Measurements from ENCODE around the gene NONO. TPM values are rescaled to one million over a fixed set of nuclear protein-coding genes. Genes with fewer than 3 reads are reported as not detected.

NONO gene
- total RNA-seq: 314 TPM

- Histone ChIP-seq H3K9me3 (ENCODE audit: low read depth, low read length) (no peaks in the 10 kb centered on the region), H3K27me3 (ENCODE audit: insufficient read depth, low read length) (no peaks in the 10 kb centered on the region), H3K4me3 (ENCODE audit: low read length) (peak within 1 kb of the TSS; percentile 78), H3K4me1 (ENCODE audit: insufficient read depth, low read length) (peaks cover 14% of the 10 kb centered on the region)
Observed at GRCh38 chrX:71283403-71284143, at the start of gene NONO. Gene NONO, plus strand, starts transcription at chrX:71283635. Its CDS starts 7,003 bp downstream, at chrX:71290638.

GRCh38 chrX:71235482-71235881 is 48.0 kb upstream of the NONO start:
- Histone ChIP-seq H3K4me3 (ENCODE audit: low read length) (no peak overlapping the region), H3K4me1 (ENCODE audit: insufficient read depth, low read length) (no peaks in the 10 kb centered on the region), H3K27me3 (ENCODE audit: insufficient read depth, low read length) (no peaks in the 10 kb centered on the region), H3K9me3 (ENCODE audit: low read depth, low read length) (no peaks in the 10 kb centered on the region)

GRCh38 chrX:71236836-71237235 is 46.6 kb upstream of the NONO start:
- Histone ChIP-seq H3K9me3 (ENCODE audit: low read depth, low read length) (no peaks in the 10 kb centered on the region), H3K27me3 (ENCODE audit: insufficient read depth, low read length) (no peaks in the 10 kb centered on the region), H3K4me3 (ENCODE audit: low read length) (no peak overlapping the region), H3K4me1 (ENCODE audit: insufficient read depth, low read length) (no peaks in the 10 kb centered on the region)

GRCh38 chrX:71239781-71240180 is 43.7 kb upstream of the NONO start:
- no peaks in the 10 kb centered on the region for H3K4me1 ChIP-seq (ENCODE audit: insufficient read depth, low read length)
- no peak overlapping the region for H3K4me3 ChIP-seq (ENCODE audit: low read length)
- H3K9me3 ChIP-seq (ENCODE audit: low read depth, low read length): no peaks in the 10 kb centered on the region
- H3K27me3 ChIP-seq (ENCODE audit: insufficient read depth, low read length): no peaks in the 10 kb centered on the region

GRCh38 chrX:71241301-71241700 is 42.1 kb upstream of the NONO start:
- Histone ChIP-seq H3K27me3 (ENCODE audit: insufficient read depth, low read length) (no peaks in the 10 kb centered on the region), H3K4me3 (ENCODE audit: low read length) (no peak overlapping the region), H3K4me1 (ENCODE audit: insufficient read depth, low read length) (no peaks in the 10 kb centered on the region), H3K9me3 (ENCODE audit: low read depth, low read length) (no peaks in the 10 kb centered on the region)

GRCh38 chrX:71244359-71245128 is 38.9 kb upstream of the NONO start:
- Histone ChIP-seq H3K4me3 (ENCODE audit: low read length) (no peak overlapping the region), H3K4me1 (ENCODE audit: insufficient read depth, low read length) (no peaks in the 10 kb centered on the region), H3K27me3 (ENCODE audit: insufficient read depth, low read length) (no peaks in the 10 kb centered on the region), H3K9me3 (ENCODE audit: low read depth, low read length) (no peaks in the 10 kb centered on the region)

- no peak overlapping the region for H3K4me3 ChIP-seq (ENCODE audit: low read length)
- no peaks in the 10 kb centered on the region for H3K4me1 ChIP-seq (ENCODE audit: insufficient read depth, low read length)
- no peaks in the 10 kb centered on the region for H3K9me3 ChIP-seq (ENCODE audit: low read depth, low read length)
- H3K27me3 ChIP-seq (ENCODE audit: insufficient read depth, low read length): no peaks in the 10 kb centered on the region
Observed at GRCh38 chrX:71245159-71245558, 38.3 kb upstream of the NONO start.

GRCh38 chrX:71250841-71251240 is 32.6 kb upstream of the NONO start:
- H3K4me3 ChIP-seq (ENCODE audit: low read length): no peak overlapping the region
- peaks cover 22% of the 10 kb centered on the region for H3K4me1 ChIP-seq (ENCODE audit: insufficient read depth, low read length)
- no peaks in the 10 kb centered on the region for H3K9me3 ChIP-seq (ENCODE audit: low read depth, low read length)
- H3K27me3 ChIP-seq (ENCODE audit: insufficient read depth, low read length): no peaks in the 10 kb centered on the region

GRCh38 chrX:71251466-71251973 is 31.9 kb upstream of the NONO start:
- H3K9me3 ChIP-seq (ENCODE audit: low read depth, low read length): no peaks in the 10 kb centered on the region
- peaks cover 22% of the 10 kb centered on the region for H3K4me1 ChIP-seq (ENCODE audit: insufficient read depth, low read length)
- H3K27me3 ChIP-seq (ENCODE audit: insufficient read depth, low read length): no peaks in the 10 kb centered on the region
- no peak overlapping the region for H3K4me3 ChIP-seq (ENCODE audit: low read length)

GRCh38 chrX:71252221-71252620 is 31.2 kb upstream of the NONO start:
- no peak overlapping the region for H3K4me3 ChIP-seq (ENCODE audit: low read length)
- no peaks in the 10 kb centered on the region for H3K9me3 ChIP-seq (ENCODE audit: low read depth, low read length)
- H3K27me3 ChIP-seq (ENCODE audit: insufficient read depth, low read length): no peaks in the 10 kb centered on the region
- H3K4me1 ChIP-seq (ENCODE audit: insufficient read depth, low read length): peaks cover 22% of the 10 kb centered on the region

- peaks cover 22% of the 10 kb centered on the region for H3K4me1 ChIP-seq (ENCODE audit: insufficient read depth, low read length)
- no peaks in the 10 kb centered on the region for H3K27me3 ChIP-seq (ENCODE audit: insufficient read depth, low read length)
- H3K9me3 ChIP-seq (ENCODE audit: low read depth, low read length): no peaks in the 10 kb centered on the region
- peak overlapping the region; percentile 65 for H3K4me3 ChIP-seq (ENCODE audit: low read length)
Observed at GRCh38 chrX:71253253-71254091, 30.0 kb upstream of the NONO start.

- no peaks in the 10 kb centered on the region for H3K9me3 ChIP-seq (ENCODE audit: low read depth, low read length)
- H3K4me1 ChIP-seq (ENCODE audit: insufficient read depth, low read length): peaks cover 22% of the 10 kb centered on the region
- peak within 1 kb of the TSS; percentile 65 for H3K4me3 ChIP-seq (ENCODE audit: low read length)
- H3K27me3 ChIP-seq (ENCODE audit: insufficient read depth, low read length): no peaks in the 10 kb centered on the region
Observed at GRCh38 chrX:71254092-71254963, 29.1 kb upstream of the NONO start, which contains the start of gene ZMYM3. Gene ZMYM3, minus strand, starts transcription at chrX:71254140. Its CDS starts 885 bp downstream, at chrX:71253255.

- Histone ChIP-seq H3K4me1 (ENCODE audit: insufficient read depth, low read length) (peaks cover 22% of the 10 kb centered on the region), H3K4me3 (ENCODE audit: low read length) (no peak overlapping the region), H3K27me3 (ENCODE audit: insufficient read depth, low read length) (no peaks in the 10 kb centered on the region), H3K9me3 (ENCODE audit: low read depth, low read length) (no peaks in the 10 kb centered on the region)
Observed at GRCh38 chrX:71256051-71256450, 27.4 kb upstream of the NONO start.

- Histone ChIP-seq H3K4me1 (ENCODE audit: insufficient read depth, low read length) (peaks cover 18% of the 10 kb centered on the region), H3K9me3 (ENCODE audit: low read depth, low read length) (no peaks in the 10 kb centered on the region), H3K27me3 (ENCODE audit: insufficient read depth, low read length) (no peaks in the 10 kb centered on the region), H3K4me3 (ENCODE audit: low read length) (no peak overlapping the region)
Observed at GRCh38 chrX:71256856-71257255, 26.6 kb upstream of the NONO start.

Data from mononuclear cell (primary cell).